Gastrocnemius medialis (tissue), 4 donors: ENCODE measurements around the gene S100A1. TPM values are rescaled to one million over a fixed set of nuclear protein-coding genes. Genes with fewer than 3 reads are reported as not detected.

Experiments
- ATAC-seq, 2 donors: fragments of 150-250 bp; one replicate each; pipeline ENCODE4 v1.9.1; 2016
- DNase-seq, 2 donors: peaks; one replicate each; pipeline ENCODE4 v3.0.0-alpha.2; 2019
- H3K27ac ChIP-seq, 4 donors: fragments of 200-600 bp; sonication (generic); 1 replicate in 1 of 4; 2 replicates in 3 of 4; pipeline ENCODE4 v1.5.1; 2016 to 2018; ENCODE audit warnings: mild to moderate bottlenecking in 2 of 4, moderate library complexity in 1 of 4
- H3K27me3 ChIP-seq, 3 donors: fragments of 200-600 bp; sonication (generic) in 2 of 3; 1 replicate in 1 of 3; 2 replicates in 2 of 3; pipeline versions ENCODE4 v1.5.1 to v1.6.0; 2016 to 2019; ENCODE audit warnings: mild to moderate bottlenecking in 1 of 3, moderate library complexity in 1 of 3
- H3K36me3 ChIP-seq, 2 donors: fragments of 200-600 bp; sonication (generic) in 1 of 2; one replicate each; pipeline ENCODE4 v1.5.1; 2017 to 2018
- H3K4me1 ChIP-seq, 2 donors: fragments of 200-600 bp; sonication (generic) in 1 of 2; one replicate each; pipeline ENCODE4 v1.5.1; 2016 to 2017; ENCODE audit warnings: mild to moderate bottlenecking in 2 of 2
- H3K4me3 ChIP-seq, 4 donors: fragments of 200-600 bp; sonication (generic) in 3 of 4; 1 replicate in 1 of 4; 2 replicates in 3 of 4; pipeline ENCODE4 v1.5.1; 2016 to 2019; ENCODE audit warnings: mild to moderate bottlenecking in 2 of 4
- H3K9me3 ChIP-seq, 3 donors: fragments of 200-600 bp; sonication (generic) in 2 of 3; 1 replicate in 1 of 3; 2 replicates in 2 of 3; pipeline ENCODE4 v1.5.1; 2016 to 2019
- POLR2A ChIP-seq, 2 donors: fragments of 450-650 bp; IDR thresholded peaks; one replicate each; pipeline ENCODE4 v1.6.1; 2017; ENCODE audit warnings: antibody characterized with exemption in 2 of 2, mild to moderate bottlenecking in 2 of 2, moderate library complexity in 2 of 2
- in situ Hi-C, 4 donors: fragments of 200-750 bp; cut with MboI; loops; one replicate each; pipeline versions ENCODE4 v1.15.0 to v1.8.0; 2017; ENCODE audit warnings: low sequenced_read_pairs in 4 of 4
- intact Hi-C: fragments of 100-400 bp; cut with DNase I; formaldehyde crosslinking; loops from one replicate; pipeline ENCODE4 v1.15.1; 2023; ENCODE audit warnings: low total_unique reads
- total RNA-seq, 4 donors: library from RNA; depleted of rRNA; stranded (reverse); fragments of >200 nt; gene quantifications; one replicate each; pipeline versions ENCODE4 v1.1.0 to v1.2.3, GENCODE V29; 2016
- TF ChIP-seq, protein P1 (sequence below), 5 experiments: fragments of 450-650 bp in 3 of 5; fragments of 200-600 bp in 2 of 5; sonication (generic) in 2 of 5; IDR thresholded peaks in 4 of 5; conservative IDR thresholded peaks in 1 of 5; 1 replicate in 4 of 5; 2 replicates in 1 of 5; pipeline ENCODE4 v1.5.1; 2016 to 2019; ENCODE audit warnings: antibody characterized with exemption in 5 of 5, mild to moderate bottlenecking in 3 of 5, moderate library complexity in 3 of 5

Gene S100A1
- total RNA-seq, 4 donors from 2014 or later = 390 to 932 (median 616) TPM

DNA sequence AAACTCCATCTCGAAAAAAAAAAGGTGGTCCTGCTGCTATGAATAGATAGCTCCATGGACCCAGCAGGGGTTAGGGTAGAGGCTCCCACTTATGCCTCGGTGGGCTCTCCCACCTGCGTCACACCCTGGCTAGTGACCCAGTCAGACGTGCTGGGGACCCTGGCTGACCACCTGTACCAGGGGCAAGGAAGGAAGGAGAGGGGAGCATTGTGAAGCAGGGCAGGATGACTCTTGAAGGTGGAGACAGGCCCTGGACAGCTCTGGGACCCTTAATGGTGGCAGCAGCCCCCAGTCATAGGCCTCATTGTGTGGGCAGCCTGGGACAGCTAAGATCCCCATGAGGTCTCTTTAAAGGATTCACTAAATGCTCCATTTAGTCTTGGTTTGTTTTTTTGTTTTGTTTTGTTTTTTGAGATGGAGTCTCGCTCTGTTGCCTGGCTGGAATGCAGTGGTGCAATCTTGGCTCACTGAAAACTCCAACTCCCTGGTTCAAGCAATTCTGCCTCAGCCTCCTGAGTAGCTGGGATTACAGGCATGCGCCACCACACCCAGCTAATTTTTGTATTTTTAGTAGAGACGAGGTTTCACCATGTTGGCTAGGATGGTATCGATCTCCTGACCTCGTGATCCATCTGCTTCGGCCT, 19.9 kb downstream of the S100A1 start:
- Histone ChIP-seq H3K27ac (peak overlapping the region; percentile 84 to 100 (median 100)), H3K4me3 (no peak overlapping the region), H3K4me1 (peaks cover 36 to 57% of the 10 kb centered on the region in 2 donors), H3K9me3 (no peaks in the 10 kb centered on the region), H3K27me3 (no peaks in the 10 kb centered on the region), H3K36me3 (peaks cover 0 to 30% of the 10 kb centered on the region in 2 donors)
- TF ChIP-seq, protein P1, sequence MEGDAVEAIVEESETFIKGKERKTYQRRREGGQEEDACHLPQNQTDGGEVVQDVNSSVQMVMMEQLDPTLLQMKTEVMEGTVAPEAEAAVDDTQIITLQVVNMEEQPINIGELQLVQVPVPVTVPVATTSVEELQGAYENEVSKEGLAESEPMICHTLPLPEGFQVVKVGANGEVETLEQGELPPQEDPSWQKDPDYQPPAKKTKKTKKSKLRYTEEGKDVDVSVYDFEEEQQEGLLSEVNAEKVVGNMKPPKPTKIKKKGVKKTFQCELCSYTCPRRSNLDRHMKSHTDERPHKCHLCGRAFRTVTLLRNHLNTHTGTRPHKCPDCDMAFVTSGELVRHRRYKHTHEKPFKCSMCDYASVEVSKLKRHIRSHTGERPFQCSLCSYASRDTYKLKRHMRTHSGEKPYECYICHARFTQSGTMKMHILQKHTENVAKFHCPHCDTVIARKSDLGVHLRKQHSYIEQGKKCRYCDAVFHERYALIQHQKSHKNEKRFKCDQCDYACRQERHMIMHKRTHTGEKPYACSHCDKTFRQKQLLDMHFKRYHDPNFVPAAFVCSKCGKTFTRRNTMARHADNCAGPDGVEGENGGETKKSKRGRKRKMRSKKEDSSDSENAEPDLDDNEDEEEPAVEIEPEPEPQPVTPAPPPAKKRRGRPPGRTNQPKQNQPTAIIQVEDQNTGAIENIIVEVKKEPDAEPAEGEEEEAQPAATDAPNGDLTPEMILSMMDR (IDR thresholded peaks at IDR 0.05 in 4 of 5, conservative IDR thresholded peaks at IDR 0.05 in 1 of 5) = no peak
- no peak for TF ChIP-seq POLR2A (IDR thresholded peaks at IDR 0.05)
- in situ Hi-C loops (no loop called here), intact Hi-C loops (no loop called here)
- no peak for ATAC-seq
- no peak for DNase-seq

- H3K27me3 ChIP-seq = no peaks in the 10 kb centered on the region
- peaks cover 27 to 46% of the 10 kb centered on the region in 2 donors for H3K4me1 ChIP-seq
- H3K4me3 ChIP-seq = no peak overlapping the region
- peaks cover 0 to 21% of the 10 kb centered on the region in 2 donors for H3K36me3 ChIP-seq
- in situ Hi-C loops = no loop called here
- TF ChIP-seq, protein P1 (IDR thresholded peaks at IDR 0.05 in 4 of 5, conservative IDR thresholded peaks at IDR 0.05 in 1 of 5) = no peak
- H3K9me3 ChIP-seq = no peaks in the 10 kb centered on the region
- DNase-seq = no peak
- peak overlapping the region; percentile 76 to 100 (median 92) for H3K27ac ChIP-seq
- peak; percentile 12 to 26 for ATAC-seq
- intact Hi-C loops = no loop called here
Observed at GRCh38 chr1:153649137-153649862, 21.1 kb downstream of the S100A1 start.

- H3K27me3 ChIP-seq = no peaks in the 10 kb centered on the region
- peak; percentile 91 to 94 for ATAC-seq
- H3K4me1 ChIP-seq = peaks cover 21 to 40% of the 10 kb centered on the region in 2 donors
- in situ Hi-C loops (loop anchor here in 2 of 4 donors (25.0 kb wide), 1 partner anchor 337 kb away; the partner anchor contains the start of genes JTB (in 2 of the 2), RAB13 (in 2 of the 2) and RPS27 (in 2 of the 2)), intact Hi-C loops (no loop called here)
- H3K36me3 ChIP-seq = peaks cover 0 to 19% of the 10 kb centered on the region in 2 donors
- DNase-seq = peak; percentile 83 to 94
- TF ChIP-seq POLR2A (IDR thresholded peaks at IDR 0.05) = no peak
- TF ChIP-seq, protein P1 (IDR thresholded peaks at IDR 0.05 in 4 of 5, conservative IDR thresholded peaks at IDR 0.05 in 1 of 5) = no peak
- no peaks in the 10 kb centered on the region for H3K9me3 ChIP-seq
- no peak overlapping the region for H3K4me3 ChIP-seq
- H3K27ac ChIP-seq = peak overlapping the region; percentile 76 to 100 (median 92)
Observed at GRCh38 chr1:153649863-153650235, 21.6 kb downstream of the S100A1 start.

DNA sequence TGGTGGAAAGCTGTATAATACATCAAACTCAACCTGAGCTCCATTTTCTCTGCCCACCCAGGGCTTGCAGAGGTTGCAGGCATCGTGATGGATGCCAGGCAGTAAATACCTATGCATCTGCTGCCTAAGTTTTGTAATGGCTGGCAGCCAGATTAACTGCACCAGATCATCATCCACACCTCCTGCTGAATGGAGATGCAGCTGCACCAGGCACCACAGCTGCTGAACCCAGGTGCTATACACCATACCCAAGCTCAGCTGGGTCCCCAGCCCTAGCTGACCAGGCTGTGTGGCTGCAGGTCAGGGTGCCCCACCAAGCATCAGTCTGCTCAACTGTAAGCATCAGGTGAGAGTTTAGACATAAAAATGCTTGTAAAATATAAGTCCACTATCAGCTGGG, 23.5 kb downstream of the S100A1 start:
- H3K27me3 ChIP-seq = no peaks in the 10 kb centered on the region
- peaks cover 17 to 33% of the 10 kb centered on the region in 2 donors for H3K4me1 ChIP-seq
- DNase-seq (no peak), ATAC-seq (no peak)
- TF ChIP-seq, protein P1 (IDR thresholded peaks at IDR 0.05 in 4 of 5, conservative IDR thresholded peaks at IDR 0.05 in 1 of 5) = no peak
- no peak for TF ChIP-seq POLR2A (IDR thresholded peaks at IDR 0.05)
- in situ Hi-C loops = loop anchor here in 2 of 4 donors (25.0 kb wide), 1 partner anchor 336 kb away; the partner anchor contains the start of genes JTB (in 2 of the 2), RAB13 (in 2 of the 2) and RPS27 (in 2 of the 2)
- no peak overlapping the region for H3K27ac ChIP-seq
- H3K36me3 ChIP-seq = no peaks in the 10 kb centered on the region
- H3K9me3 ChIP-seq = no peaks in the 10 kb centered on the region
- no peak overlapping the region for H3K4me3 ChIP-seq
- intact Hi-C loops = no loop called here
